Cardiac atrium fibroblast (primary cell): ENCODE results near the gene PXMP4. TPM values are rescaled to one million over a fixed set of nuclear protein-coding genes. Genes with fewer than 3 reads are reported as not detected.

Experiments
- total RNA-seq: library from RNA; depleted of rRNA; stranded (reverse); fragments of >200 nt; gene quantifications from 2 replicates; pipeline ENCODE4 v1.2.3, GENCODE V29; 2015

Gene PXMP4, protein sequence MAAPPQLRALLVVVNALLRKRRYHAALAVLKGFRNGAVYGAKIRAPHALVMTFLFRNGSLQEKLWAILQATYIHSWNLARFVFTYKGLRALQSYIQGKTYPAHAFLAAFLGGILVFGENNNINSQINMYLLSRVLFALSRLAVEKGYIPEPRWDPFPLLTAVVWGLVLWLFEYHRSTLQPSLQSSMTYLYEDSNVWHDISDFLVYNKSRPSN
- 2.9 and 3.2 TPM in 2 replicates for total RNA-seq

DNA sequence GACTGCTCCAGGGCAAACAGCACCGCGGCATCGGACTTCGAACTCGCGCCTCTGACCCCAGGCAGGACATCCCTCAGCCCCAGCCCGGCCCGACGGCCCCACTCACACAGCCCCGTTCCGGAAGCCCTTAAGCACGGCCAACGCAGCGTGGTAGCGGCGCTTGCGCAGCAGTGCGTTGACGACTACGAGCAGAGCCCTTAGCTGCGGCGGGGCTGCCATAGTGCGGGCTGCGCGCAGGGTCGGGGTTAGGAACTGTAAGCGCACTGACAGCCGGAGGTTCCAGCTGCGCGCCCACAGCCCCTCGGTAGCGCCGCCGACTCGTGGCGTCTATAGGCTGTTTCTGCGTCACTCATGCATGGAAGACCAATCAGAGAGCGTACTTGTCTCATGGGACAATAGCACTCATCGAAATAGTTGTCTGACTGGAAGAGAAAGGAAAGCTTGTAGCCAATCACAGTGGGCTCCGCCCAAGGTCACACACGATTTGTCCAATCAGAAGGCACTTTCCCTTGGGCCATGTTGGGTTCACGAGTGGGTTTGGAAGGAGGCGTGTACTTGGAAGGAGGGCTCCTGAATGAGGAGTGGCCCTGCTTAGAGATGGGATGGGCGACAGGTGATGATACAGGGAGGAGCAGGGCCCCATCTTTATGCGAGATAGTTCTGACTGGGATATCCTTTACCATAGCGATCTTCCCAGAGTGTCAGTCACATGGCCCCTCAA is at the start of gene PXMP4:
TSS of gene PXMP4 (minus strand) at position 322 of the 721 bp plus-strand sequence. CDS start at position 219, 103 bp downstream.

DNA sequence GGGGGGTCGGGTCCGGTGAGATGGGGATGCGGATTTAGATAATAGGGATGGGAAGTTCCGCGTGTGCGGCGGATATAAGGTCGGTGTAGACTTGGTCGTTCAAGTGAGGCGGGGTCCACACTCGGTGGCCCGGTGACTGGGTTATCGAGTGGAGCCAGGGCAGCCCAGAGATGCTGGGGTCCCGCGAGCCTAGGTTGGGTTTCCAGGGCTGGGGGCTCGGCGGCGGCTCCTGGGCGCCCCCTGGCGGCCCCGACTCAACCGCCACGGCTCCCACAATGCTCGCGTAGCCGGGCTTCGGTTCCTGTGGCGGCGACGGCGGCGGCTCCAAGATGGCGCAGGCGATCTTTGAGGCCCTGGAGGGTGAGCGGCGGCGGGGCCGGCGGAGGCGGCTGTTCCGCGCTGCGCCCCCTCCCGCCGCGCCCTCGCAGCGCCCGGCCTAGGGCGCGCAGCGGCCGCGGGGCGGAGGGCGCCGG is 11.6 kb upstream of the PXMP4 start, which contains the start of gene ZNF341:
TSS of gene ZNF341 (plus strand) at position 304 of the 473 bp plus-strand sequence. CDS start at position 330, 26 bp downstream.

DNA sequence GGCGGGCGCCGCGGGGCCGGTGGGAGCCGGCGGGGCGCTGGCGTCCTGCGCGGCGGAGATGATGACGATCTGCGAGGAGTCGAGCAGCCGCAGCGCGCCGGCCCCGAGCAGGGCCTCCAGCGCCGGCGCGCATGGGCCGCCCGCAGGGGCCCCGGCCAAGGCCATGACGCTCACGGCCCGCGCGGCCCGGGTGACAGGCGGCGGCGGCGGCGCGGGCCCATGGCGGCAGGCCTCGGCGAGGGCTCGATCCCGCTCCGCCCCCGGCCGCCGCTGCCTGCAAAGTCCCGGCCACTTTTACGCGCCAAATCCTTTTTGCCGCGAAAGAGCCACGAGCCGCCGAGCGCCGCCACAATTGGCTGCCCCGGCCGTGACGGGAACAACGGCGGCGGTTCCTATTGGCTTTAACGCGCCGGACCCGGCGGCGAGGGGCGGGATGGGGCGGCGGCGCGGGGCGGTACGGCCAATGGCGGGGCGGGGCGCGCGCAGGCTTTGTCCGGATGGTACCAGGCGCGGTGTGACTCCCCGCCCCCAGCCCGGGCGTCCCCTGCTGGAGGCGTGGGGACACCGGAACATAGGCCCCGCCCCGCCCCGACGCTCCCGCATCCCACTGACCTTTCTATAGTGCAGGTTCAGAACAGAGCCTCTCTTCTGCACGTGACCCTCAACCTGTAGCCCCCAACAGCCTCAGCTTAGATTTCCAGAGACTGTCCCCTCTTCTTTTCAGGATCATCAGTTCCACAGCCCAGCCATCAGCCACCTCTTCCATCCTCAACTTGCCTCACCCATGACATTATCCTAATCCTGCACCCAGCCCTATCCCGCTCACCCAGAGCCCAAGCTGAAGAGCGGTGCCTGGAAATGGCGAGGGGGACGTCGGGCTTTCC is 33.8 kb downstream of the PXMP4 start, which contains the start of gene E2F1:
TSS of gene E2F1 (minus strand) at position 286 of the 884 bp plus-strand sequence. CDS start at position 165, 121 bp downstream.

DNA sequence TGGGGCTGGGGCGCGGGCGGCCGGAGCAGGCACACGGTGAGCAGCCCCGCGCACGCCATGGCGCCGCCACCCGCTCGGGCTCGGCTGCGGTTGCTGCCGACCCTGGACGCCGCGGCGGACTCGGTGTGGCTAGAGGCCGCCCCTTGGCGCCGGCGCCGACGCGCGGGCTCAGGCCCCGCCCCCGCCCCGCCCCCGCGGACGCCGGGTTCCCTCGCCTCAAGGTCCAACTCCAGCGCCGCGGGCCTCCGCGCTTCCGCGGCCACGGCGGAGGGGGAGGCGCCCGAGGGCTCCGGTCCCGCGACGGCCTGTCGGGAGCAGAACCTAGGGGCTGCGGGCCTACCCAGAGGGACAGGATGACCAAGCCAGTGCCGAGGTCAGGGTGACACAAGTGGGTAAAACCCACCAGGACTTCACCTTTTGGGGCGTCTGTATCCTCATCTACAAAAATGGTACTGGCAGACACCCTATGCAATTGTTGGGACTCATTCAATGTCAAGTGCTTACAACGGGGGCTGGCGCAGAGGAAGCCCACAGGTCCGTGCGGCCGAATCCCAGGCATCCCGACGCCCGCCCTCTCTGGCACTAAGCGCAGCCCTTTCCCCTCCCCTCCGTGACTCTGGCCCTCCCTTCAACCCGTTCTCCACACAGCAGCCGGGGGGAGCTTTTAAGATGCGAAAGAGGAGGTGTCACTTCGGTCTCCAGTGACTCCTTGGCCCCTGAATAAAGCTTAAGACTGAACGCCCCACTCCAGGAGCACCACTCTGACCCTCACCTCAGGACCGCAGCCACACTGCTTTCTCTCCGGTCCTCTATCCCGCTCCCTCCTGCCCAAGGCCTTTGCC is 45.6 kb downstream of the PXMP4 start, which contains the start of gene NECAB3:
TSS of gene NECAB3 (minus strand) at position 135 of the 842 bp plus-strand sequence. CDS start at position 59, 76 bp downstream.

DNA sequence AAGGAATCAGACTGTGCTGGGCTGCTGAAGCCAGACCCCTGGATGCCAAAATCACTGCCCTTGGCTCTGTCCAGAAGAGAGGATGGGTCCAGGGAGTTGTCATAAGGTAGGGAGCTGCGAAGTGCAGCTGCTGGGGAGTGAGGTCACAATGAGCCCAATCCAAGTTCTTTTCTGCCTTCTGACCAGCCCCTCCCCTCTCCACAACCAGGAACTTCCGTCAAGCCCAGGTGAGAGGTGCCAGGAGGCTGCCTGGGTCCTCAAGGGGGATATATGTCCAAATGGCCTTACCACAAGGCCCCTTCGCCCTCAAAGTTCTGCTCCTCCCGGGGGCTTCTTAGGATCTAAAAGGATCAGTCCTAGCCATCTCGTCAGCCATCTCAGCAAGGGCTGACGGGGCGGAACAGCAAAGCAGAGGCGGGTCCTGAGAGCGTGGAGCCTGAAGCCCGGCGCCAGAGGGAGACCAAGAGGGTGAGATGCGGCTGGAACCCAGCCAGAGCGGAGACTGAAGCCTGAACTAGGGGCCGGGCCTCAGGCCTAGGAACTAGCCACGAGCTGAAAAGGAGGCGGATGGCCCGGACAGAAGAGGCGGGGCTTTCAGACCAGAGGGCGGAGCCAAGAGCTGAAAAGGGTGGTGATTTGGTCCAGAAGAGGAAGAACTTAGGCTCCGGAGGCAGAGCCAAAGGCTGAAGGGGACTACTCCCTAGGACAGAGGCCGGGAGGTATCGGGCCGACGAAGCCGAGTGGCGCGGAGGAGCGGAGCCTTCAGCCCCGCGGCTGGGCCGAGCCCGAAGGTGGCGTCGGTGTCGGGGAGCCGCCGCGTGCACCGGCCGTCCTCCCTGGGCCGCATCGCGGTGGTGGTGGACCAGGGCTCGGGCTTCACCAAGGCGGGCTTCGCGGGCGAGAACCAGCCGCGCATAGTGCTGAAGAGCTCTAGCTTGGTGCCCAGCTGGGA is 53.5 kb downstream of the PXMP4 start, which contains the start of gene ACTL10:
TSS of gene ACTL10 (plus strand) at position 651 of the 952 bp plus-strand sequence. CDS start 555 bp downstream, outside the sequence.

DNA sequence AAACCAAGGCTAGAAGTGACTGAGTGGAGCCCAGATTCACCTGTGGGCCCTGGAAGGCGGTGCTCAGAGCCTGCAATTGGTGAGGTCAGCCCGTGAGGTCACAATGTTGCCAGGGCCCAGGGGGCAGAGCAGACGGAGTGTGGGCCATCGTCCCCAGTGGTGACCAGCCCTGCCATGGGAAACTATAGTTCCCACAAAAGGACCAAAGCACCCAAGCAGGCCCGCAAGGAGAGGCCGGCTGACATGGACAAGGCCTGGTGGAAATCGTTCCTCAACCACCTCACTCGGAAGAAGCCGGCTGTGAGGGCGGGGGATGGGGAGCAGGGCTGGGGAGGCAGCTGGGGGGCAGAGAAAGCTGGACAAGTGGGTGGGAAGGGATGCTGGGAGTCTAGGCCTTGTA is 57.9 kb downstream of the PXMP4 start, which contains the start of gene C20orf144:
TSS of gene C20orf144 (plus strand) at position 156 of the 400 bp plus-strand sequence. CDS start at position 175, 19 bp downstream.

Other genes with a start within 250 kb of the PXMP4 start
- gene CBFA2T2, start 230.2 kb downstream of the PXMP4 start, total RNA-seq, result 3.2 and 3.6 TPM in 2 replicates
- gene C20orf144, start 58.0 kb downstream of the PXMP4 start, total RNA-seq, result not detected in 2 replicates
- gene ACTL10, start 53.4 kb downstream of the PXMP4 start, total RNA-seq, result 2.4 and 4.5 TPM in 2 replicates
- 23.3 and 47.5 TPM in 2 replicates for gene NECAB3, start 45.9 kb downstream of the PXMP4 start, total RNA-seq
- 2.3 and 5.2 TPM in 2 replicates for gene E2F1, start 33.9 kb downstream of the PXMP4 start, total RNA-seq
- gene ZNF341, start 11.7 kb upstream of the PXMP4 start, total RNA-seq, result 0.54 and 1.1 TPM in 2 replicates
- 37.7 and 41.2 TPM in 2 replicates for gene CHMP4B, start 91.0 kb upstream of the PXMP4 start, total RNA-seq